GOT3 (cell line): ENCODE results near the gene SNX9.

Experiments used
- DNase-seq: peaks from one replicate; lab custom pipeline; 2025; ENCODE audit warnings: mixed read lengths; lab: John Stamatoyannopoulos, UW

SNX9 gene

GRCh38 chr6:157978021-157978783, 155.2 kb downstream of the SNX9 start:
- DNase-seq: no peak

GRCh38 chr6:157980288-157981131, 157.5 kb downstream of the SNX9 start:
- DNase-seq: no peak

- DNase-seq: no peak
These were observed 158.0 kb downstream of the SNX9 start for GRCh38 chr6:157981132-157981394.

GRCh38 chr6:157981395-157982101, 158.5 kb downstream of the SNX9 start, which contains the start of gene SYNJ2:
Gene SYNJ2, plus strand, starts transcription at chr6:157981863. Its CDS starts 99 bp downstream, at chr6:157981962.
- peak; percentile 65 for DNase-seq

GRCh38 chr6:157982102-157982562, 159.1 kb downstream of the SNX9 start:
- no peak for DNase-seq

- no peak for DNase-seq
These were observed 159.7 kb downstream of the SNX9 start for GRCh38 chr6:157982563-157983405.

GRCh38 chr6:157983406-157984119, 160.5 kb downstream of the SNX9 start:
- DNase-seq: no peak

- DNase-seq: no peak
These were observed 161.1 kb downstream of the SNX9 start for GRCh38 chr6:157984128-157984527.

GRCh38 chr6:157984686-157985225, 161.7 kb downstream of the SNX9 start:
- DNase-seq: no peak

- DNase-seq: no peak
These were observed 162.5 kb downstream of the SNX9 start for GRCh38 chr6:157985378-157986155.

- no peak for DNase-seq
These were observed 165.0 kb downstream of the SNX9 start for GRCh38 chr6:157987788-157988699.

GRCh38 chr6:157988700-157989063, 165.6 kb downstream of the SNX9 start:
- no peak for DNase-seq

GRCh38 chr6:157989541-157990289, 166.7 kb downstream of the SNX9 start:
- no peak for DNase-seq

GRCh38 chr6:157990321-157991066, 167.4 kb downstream of the SNX9 start:
- no peak for DNase-seq

- no peak for DNase-seq
These were observed 168.0 kb downstream of the SNX9 start for GRCh38 chr6:157991067-157991432.

- DNase-seq: no peak
These were observed 170.0 kb downstream of the SNX9 start for GRCh38 chr6:157993076-157993475.

- DNase-seq: no peak
These were observed 171.2 kb downstream of the SNX9 start for GRCh38 chr6:157994125-157994795.
